ENCODE data around the gene ETFA.
"Not testable (repeated sequence)": the region's sequence is repeated elsewhere in the genome, so short reads cannot be mapped to it uniquely, and the experiment has no call there.

The ETFA gene

DNA sequence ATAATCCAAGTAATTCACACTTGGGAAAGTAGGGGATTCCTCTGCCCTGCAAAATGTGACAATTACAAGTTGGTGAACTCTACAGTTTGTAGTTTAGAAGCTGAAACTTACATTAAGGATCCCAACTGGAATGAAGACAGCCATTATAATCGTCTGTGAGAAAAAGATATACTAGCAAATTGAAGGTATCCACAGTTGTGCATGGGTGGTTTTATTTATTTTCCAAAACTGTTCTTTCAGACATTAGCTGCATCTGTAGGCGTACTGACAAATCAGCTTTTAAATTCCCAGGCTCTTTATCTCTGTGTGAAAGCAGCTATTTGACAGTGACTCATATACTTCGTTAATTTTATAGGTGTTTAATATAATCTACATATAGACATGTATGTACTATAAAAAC is 12.8 kb upstream of the ETFA start:
- no peak for DNase-seq (ENCODE audit: low spot score)

DNA sequence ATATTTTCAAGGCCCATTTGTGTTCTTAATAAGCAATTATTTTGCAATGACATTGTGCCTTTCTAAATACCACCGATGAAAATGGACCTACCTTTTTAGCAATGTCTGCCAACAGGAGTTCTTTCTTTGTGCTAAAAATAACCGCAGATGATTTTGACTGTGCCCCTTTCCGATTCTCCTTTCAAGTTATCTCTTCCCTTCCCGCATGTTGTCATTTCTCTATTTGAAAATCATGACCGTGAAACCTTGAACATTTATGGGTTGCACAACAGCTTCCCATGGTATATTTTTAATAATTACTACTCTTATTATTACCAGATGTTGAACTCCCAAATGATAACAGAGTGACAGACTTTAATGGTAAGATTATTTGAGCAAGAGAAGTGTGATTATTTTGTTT is 10.3 kb upstream of the ETFA start:
- no peak for DNase-seq (ENCODE audit: low spot score)

DNA sequence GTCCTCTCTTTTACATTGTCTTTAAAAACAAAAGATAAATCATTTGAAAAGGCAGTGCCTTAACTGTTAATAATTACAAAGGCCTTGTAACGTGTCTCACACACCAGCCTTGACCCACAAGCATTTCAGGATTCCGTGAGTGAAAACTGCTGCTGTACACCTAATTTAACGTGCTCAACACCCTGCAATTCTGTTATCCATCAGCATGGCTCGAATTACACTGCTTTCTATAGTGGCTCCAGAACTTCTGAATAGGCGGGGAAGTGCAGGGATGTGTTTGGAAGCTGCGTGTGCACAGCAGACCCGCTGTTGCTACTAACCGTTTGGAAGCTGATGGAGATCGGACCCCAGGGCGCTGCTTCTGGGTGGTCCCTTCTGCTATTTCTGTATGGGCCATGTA is 9.9 kb upstream of the ETFA start:
- no peak for DNase-seq (ENCODE audit: low spot score)

DNA sequence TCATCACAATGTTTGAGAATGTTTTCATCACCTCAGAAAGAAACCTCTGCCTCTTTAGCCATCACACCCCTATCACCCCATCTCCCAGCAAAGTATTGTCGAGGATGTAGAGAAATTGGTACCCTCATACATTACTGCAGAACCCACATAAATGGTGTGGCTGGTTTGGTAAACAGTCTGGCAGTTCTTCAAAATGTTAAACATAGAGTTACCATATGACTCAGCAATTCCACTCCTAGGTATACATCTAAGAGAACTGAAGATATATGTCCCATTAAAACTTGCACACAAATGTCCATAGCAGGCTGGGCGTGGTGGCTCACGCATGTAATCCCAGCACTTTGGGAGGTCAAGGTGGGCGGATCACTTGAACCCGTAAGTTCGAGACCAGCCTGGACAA is 8.7 kb upstream of the ETFA start:
- DNase-seq (ENCODE audit: low spot score) = no peak

DNA sequence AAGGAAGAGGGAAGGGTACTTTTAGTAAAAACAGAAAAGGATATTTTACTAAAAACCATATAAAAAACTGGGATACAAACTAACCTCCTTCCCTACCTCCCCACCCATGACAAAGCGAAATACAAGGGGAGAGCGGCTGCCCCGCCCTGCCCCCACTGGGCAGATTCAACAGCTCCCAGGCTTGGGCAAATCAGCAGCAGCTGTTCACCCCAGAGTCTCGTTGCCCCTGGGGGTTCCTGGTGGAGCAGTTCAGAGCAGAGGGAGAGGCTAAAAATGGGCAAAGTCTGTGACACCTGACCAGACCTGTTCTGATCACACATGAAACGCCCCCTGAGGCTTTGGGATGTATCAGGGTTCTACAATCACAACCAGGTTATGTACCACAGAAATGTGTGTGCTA is 2.5 kb upstream of the ETFA start:
- DNase-seq (ENCODE audit: low spot score) = no peak

DNA sequence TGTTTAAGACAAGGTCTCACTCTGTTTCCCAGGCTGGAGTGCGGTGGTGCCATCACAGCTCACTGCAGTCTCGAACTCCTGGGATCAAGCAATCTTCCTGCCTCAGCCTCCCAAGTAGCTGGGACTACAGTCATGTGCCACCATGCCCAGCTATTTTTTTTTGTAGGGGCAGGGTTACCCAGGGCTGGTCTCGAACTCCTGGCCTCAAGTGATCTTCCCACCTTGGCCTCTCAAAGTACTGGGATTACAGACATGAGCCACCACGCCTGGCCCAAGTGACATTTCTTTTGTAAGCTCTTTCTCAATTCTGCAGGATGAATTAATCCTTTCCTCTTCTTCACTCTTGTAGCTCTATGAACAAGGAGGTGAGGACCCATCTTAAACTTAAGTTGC is 1.9 kb upstream of the ETFA start:
- not testable (repeated sequence) for DNase-seq (ENCODE audit: low spot score)

DNA sequence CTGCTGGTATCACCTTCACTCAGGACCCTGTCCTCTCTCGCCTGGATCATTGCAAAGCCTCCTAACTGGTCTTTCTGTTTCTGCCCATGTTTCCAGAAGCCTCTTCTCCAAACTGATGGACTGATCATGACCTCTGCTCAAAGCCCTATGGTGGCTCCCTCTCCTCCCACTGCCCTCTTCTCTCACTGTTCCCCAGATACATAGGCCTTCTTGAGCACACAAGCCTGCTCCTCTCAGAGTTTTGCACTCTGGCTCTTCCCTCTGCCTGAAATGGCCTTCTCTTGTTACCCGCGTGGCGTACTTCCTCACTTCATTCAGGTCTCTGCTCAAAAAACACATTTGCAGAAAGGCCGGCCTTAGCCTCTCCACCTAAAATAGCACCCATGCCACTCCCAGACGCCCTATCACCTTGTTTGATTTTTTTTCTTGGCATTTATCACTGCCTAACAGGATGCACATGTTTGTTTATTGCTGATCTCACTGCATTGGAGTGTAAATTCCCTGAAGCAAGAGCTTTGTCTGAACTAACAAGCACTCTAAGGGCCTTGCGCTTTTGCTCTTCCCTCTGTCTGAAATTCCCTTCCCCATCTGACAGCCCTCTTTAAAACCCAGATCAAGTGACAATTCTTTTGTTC is 1.4 kb upstream of the ETFA start:
- DNase-seq (ENCODE audit: low spot score) = no peak

DNA sequence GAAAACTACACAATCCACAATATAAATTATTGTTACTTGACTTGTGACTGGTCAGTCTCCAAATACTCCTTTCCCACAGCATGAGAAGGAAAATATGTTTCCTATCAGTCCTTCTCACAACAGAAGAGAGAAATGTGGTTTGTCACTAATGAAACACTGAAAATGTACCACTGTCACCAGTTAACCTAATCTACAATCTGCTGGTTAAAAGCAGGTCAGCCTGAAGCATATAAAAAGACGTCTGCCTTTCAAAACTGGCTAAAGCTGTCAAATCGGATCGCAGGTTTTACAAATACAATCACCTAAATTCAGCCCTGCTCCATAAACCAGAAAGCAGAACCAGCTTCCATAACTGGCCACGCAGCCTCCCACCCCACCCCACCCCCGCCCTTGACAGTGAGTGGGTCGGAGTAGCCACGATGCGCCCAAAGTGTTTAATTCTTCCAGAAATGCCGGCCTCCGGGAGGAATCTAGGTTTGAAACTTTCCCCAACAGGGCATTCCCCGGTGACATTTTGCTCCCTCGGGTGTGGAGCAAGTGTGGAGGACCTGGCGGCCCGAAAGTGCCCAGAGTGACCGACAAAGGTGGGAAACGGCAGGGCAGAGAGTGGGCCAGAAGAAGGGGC is 682 bp downstream of the ETFA start:
- peak; percentile 55 for DNase-seq (ENCODE audit: low spot score)

DNA sequence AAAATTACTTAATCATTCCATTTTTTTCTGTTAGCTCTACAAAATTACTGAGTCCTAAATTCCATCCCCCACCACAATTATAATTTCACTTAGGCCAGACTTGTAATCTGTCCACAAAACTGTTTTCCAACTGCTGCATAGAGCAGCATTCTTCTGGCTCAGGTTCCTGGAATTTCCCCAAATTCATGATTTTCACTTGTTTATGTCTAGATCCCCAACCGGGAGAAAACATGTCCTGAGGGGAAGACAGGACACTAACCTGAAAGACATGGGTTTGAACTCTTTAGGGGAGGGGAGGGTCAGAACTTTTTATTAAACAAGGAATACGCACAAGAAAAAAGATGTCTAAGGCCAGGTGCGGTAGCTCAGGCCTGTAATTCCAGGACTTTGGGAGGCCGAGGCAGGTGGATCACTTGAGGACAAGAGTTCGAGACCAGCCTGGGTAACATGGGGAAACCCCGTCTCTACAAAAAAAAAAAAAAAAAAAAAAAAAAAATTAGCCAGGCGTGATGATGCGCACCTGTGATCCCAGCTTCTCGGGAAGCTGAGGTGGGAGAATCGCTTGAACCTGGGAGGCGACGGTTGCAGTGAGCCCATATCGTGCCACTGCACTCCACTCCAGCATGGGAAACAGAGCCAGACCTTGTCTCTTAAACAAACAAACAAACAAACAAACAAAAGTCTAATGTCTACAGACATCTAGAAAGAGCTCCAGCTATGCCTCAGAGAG is 1.5 kb downstream of the ETFA start:
- DNase-seq (ENCODE audit: low spot score) = no peak

DNA sequence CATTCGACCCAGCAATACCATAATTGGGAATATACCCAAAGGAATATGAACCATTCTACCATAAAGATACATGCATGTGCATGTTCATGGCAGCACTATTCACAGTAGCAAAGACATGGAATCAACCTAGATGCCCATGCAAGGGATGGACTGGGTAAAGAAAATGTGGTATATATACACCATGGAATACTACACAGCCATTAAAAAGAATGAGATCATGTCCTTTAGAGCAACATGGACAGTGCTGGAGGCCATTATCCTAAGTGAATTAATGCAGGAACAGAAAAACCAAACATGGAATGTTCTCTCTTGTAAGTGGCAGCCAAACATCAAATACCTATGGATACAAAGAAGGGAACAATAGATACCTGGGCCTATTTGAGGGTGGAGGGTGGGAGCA is 7.4 kb downstream of the ETFA start:
- DNase-seq (ENCODE audit: low spot score) = no peak

DNA sequence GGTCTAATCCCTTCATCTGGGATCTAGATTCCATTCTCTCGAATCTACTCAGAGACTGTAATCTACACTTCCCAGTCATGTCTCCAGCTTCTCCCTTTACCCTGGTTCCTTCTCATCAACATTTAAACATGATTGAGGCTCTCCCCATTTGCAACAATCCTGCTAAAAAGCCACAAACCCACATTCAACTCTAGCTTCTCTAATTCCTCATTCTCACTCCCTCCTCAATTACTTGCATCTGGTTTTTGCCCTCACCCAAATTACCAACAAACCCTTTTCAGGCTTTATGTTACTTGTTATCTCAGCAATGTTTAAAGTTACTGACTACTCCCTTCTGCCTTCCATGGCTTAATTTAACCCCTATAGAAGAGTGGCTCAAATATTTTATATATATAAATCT is 11.5 kb downstream of the ETFA start:
- DNase-seq (ENCODE audit: low spot score) = no peak

DNA sequence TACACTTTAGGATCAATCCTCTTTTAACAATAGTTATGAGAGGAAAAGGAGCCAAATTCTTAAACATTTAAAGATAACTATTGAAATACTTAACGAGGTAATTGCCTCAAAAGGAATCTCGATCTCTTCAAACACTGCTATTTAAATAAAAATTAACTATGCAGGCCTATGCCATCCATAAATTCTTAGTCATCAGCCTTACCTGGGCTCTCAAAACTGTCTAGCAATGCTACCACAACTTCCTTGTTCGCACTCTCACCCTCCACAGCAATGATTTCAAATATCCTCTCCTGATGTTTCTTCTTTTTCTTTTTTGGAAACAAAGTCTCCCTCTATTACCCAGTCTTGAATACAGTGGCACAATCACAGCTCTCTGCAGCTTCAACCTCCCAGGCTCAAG is 12.3 kb downstream of the ETFA start:
- no peak for DNase-seq (ENCODE audit: low spot score)

DNA sequence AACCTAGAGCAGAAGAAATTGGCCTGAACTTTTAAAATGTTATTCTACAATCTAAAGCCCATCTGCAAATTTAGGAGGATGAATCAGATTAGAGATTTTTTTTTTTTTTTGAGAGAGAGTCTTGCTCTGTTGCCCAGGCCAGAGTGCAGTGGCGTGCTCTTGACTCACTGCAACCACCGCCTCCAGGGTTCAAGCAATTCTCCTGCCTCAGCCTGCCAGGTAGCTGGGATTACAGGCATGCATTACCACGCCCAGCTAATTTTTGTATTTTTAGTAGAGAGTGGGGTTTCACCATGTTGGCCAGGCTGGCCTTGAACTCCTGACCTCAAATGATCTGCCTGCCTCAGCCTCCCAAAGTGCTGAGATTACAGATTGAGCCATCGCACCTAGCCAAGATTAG is 13.3 kb downstream of the ETFA start:
- DNase-seq (ENCODE audit: low spot score) = not testable (repeated sequence)

DNA sequence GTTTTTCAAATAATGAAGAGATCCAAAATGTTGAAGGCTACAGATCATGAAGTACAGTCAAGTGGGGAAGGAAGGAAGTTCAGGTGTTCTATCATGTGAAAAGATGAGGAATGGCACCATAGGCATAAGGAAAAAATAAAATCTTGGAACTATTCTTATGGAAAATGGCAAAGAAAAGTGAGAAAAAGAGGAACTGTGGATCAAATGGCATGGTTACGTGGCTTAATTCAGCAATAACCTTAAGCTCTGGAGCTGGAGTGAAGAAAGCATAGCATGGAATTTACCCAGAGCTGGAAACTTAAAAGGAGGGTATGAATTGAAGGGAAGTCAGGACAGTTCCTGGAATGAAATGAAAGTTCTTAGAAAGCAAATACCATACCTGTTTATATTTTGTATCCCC is 14.4 kb downstream of the ETFA start:
- no peak for DNase-seq (ENCODE audit: low spot score)

DNA sequence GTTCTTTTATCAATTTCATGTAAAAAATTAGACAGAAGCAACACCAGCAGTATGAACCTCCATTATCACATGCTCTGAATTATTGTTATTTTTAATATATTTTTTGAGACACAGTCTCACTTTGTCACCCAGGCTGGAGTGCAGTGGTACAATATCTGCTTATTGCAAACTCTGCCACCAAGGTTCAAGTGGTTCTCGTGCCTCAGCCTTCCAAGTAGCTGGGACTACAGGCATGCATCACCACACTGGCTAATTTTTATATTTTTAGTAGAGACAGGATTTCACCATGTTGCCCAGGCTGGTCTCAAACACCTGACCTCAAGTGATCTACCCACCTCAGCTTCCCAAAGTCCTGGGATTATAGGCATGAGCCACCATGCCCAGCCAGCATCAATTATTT is 16.8 kb downstream of the ETFA start:
- DNase-seq (ENCODE audit: low spot score) = not testable (repeated sequence)

DNA sequence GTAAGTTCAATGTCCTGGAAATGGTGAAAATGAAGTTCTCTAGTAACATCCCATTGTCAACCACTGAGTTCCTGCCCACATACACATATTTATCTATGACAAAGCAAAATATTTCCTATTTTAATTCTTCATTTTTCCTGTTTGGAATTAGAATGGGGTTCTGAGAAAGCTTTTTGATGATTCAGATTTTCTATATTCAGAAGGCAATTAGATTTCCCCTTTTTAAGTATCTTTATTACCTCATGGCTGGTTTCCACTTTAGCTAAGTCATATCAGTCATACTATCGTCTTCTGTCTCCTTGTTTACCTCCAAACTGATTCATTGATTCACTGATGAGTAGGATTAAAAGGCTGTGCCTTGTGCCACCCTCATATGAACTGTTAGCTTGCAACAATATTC is 17.9 kb downstream of the ETFA start:
- DNase-seq (ENCODE audit: low spot score) = no peak

DNA sequence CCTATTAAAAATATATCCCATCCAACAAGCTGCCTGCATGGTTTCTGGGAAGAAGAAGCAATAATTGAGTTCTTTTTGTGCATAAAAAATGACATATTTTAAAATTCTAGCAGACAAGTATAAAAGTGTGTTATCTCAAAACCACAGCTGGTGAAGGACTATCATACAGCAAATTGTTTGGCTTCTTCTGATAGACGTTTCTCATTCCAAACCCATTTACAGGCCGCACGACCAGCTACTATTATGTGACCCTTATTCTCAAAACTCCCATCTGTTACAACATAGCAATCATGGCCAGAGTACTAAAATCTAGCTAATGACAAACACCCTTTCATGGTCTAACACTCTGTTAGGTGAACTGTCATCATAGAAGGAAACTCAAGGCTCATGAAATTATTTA is 21.7 kb downstream of the ETFA start:
- DNase-seq (ENCODE audit: low spot score) = no peak

DNA sequence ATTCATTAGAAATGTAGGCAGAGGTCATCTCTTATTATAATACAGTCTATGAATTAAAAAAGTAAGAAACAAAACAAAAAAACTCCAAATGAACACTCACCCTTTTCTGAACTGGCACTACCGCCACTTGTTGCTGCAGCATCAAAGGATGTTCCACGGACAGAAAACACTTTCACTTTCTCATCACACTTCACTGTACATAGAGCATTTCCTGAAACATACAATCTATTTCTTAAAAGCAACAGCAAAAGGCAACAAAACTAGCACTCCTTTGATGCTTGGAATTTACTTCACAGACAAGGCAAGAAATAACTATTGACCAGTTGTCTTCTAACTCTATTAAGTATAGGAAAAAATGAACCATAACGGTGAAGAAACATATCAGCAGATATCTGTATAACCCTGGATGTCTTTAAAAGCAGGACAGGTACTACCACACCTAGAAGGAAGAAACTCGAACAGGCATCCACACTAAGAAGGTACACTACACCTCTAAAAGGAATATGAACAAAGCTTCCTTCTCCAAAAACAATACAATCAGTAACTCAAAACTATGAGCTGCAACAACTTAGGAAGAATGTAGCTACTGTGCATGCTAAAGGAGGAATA is 24.9 kb downstream of the ETFA start:
- peak; percentile 59 for DNase-seq (ENCODE audit: low spot score)

DNA sequence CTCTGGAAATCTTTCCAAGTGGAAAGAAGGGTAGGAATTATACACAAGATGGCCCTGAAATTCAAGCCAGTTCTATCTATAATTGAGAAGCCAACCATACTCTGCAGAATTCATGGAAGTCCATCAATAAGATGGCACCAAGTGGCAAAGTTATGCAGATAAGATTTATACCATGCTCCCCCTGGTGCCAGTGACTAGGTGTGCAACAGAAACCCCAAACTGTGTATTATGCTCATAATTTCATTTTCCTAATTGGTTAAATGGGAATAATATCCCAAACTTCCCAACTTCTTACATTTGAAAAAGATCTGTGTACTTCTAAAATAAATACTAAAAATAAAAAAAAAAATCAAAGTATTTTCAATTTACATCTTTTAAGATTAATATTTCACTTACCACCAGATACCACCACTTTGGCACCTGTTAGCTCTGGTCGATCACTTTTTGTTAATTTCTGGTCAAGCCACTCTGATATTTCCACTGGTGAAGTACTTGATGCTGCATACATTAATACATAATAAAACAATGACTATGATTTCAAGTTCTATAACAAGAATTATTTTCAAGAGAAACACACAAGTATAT is 25.9 kb downstream of the ETFA start:
- peak; percentile 40 for DNase-seq (ENCODE audit: low spot score)

DNA sequence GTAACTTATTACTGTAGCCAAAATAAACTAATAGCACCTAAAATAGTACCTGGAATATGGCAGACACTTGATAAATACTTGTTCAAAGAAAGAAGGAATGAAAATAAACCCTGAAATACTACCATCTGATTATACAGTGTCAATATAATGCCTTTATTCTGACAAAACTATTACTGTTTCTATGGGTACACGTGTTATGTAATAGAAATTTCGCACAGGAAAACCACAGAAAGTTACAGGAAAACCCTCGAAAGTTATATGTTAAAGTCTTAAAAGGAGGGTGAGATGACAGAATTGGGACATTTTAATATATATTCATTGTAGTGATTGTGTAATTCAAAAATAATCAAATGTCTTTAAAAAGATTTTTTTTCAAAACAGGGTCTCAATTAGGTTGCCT is 28.8 kb downstream of the ETFA start:
- no peak for DNase-seq (ENCODE audit: low spot score)

DNA sequence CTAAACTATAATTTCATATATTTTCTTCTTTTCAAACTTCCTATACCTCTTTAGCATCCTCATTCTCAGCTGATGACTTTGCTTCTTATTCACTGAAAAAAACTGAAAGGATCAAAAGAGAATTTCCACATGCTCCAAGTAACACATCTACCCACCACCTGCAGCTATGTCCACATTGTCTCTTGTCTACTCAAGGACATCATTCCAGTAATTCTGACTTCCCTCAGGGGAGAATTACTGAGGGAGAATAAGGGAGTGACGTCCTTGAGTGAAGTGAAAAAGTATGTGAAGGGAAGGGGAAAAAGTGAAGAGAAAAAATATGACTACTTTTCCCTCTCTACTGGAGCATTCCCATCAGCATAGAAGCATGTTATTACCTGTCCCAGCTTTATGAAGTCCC is 32.6 kb downstream of the ETFA start:
- no peak for DNase-seq (ENCODE audit: low spot score)

DNA sequence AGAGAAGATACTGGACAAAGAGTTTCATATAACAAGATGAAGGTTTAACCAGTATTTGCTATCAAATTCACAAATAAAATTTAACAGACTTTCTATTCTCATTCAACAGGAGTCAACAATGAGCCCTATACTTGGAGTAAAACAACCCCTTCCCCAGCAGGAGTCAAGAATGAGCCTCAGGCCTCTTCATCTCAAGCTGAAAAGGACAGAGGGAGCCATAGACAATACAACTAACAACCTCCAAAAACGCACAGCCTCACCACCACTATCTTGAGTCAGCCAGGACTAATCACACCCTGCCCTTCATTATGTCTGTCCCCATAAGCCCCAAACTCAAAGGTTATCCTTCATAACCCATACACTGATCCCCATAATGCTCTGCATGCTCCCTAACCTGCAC is 36.4 kb downstream of the ETFA start:
- no peak for DNase-seq (ENCODE audit: low spot score)

DNA sequence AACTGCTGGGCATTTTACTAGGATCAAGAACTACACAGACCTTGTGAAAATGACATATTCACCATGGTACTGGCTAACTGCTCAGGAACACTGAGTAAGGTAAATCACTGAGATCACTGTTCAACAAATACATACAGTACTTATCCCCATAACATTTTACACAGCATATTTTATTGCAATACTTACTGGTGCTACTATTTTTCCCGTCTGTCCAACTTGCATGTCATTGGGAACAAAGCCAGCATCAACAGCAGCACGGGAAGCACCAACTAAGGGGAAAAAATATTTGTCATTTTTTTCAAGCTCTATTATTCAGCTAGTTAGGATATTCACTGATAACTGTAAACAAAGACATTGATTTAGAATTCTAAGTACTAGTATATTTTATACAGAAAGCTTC is 37.0 kb downstream of the ETFA start:
- no peak for DNase-seq (ENCODE audit: low spot score)

All from NAMALWA (cell line).